Measurements from ENCODE around the gene GRIN2A.

GRIN2A gene

DNA sequence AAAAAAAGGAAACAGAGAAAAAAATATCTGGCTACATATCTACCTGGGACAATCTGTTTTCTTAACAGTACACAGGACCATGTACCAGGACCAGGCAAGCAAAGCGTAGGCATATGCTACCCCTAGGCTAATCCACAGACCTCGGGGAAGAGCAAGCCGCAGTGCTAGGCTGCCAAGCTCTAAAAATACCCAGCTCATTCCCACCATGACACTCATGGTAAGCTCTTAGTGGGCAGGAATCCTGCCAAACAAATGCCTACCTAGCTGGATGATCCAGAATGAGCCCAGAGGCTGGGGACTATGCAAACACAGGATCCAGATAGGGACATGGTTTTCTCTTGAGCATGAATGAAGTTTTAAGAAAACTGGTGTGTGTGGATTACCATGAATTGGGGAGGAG is 95.6 kb downstream of the GRIN2A start:
- H3K27me3 ChIP-seq (replicated peaks; ENCODE audit: insufficient read depth, low read length): no peaks in the 10 kb centered on the region
- H3K4me3 ChIP-seq (ENCODE audit: low read length): no peak overlapping the region
- no peaks in the 10 kb centered on the region for H3K4me1 ChIP-seq (ENCODE audit: low read length)
- H3K79me2 ChIP-seq (ENCODE audit: low read length): no peaks in the 10 kb centered on the region
- no peak overlapping the region for H3K4me2 ChIP-seq (ENCODE audit: low read depth, low read length)
- H3K9me2 ChIP-seq (replicated peaks; ENCODE audit: insufficient read depth, low read length): no peaks in the 10 kb centered on the region
- no peaks in the 10 kb centered on the region for H3K9me3 ChIP-seq (replicated peaks; ENCODE audit: insufficient read depth, low read length)
- no peak overlapping the region for H2AFZ ChIP-seq (ENCODE audit: low read length)
- H4K20me1 ChIP-seq (ENCODE audit: insufficient read depth, low read length): no peaks in the 10 kb centered on the region
- no peak overlapping the region for H3K27ac ChIP-seq (ENCODE audit: low read length)
- DNase-seq: no peak
- TF ChIP-seq EZH2 (optimal IDR thresholded peaks at IDR 0.05; ENCODE audit: low read depth, low read length): no peak
- H3K9ac ChIP-seq (ENCODE audit: low read length): no peak overlapping the region
- no peaks in the 10 kb centered on the region for H3F3A ChIP-seq (ENCODE audit: insufficient read depth, low read length)
- H3K36me3 ChIP-seq (replicated peaks; ENCODE audit: insufficient read depth, low read length): no peaks in the 10 kb centered on the region

DNA sequence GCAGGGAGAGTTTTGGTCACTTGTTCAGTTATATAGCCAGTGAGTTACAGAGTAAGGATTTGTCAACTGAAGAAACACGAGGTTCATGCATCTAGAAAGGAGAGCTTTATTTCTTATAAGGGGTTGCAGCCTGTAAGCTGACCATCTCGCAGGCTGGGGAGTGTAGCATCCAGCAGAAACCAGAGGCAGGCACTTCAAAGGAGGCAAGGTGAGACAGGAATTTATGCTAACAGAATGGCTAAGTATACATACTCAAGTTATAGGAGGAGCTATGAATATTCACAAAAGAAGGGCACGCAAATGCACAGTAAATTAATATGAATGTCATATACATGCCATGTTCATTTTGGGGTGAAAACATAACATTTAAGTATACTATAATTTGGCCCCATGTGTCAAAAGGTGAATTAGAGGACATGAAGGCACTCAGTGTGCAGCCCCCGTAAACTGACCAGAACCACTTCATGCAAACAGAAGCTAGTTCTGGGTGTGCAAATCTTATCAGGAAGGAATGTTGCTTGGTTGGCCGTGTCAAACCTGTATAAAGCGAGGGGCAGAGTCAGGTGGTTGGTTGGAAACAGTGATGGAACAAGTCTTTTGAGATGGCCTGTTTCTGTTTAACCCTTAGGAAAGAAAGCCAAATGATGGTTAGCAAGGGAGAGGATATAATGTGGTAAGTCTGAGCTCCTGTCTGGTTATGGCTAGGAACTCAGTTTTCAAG is 97.0 kb downstream of the GRIN2A start:
- no peaks in the 10 kb centered on the region for H3K79me2 ChIP-seq (ENCODE audit: low read length)
- H3K9ac ChIP-seq (ENCODE audit: low read length): no peak overlapping the region
- no peaks in the 10 kb centered on the region for H3K36me3 ChIP-seq (replicated peaks; ENCODE audit: insufficient read depth, low read length)
- no peaks in the 10 kb centered on the region for H4K20me1 ChIP-seq (ENCODE audit: insufficient read depth, low read length)
- H3K27me3 ChIP-seq (replicated peaks; ENCODE audit: insufficient read depth, low read length): no peaks in the 10 kb centered on the region
- no peaks in the 10 kb centered on the region for H3K9me2 ChIP-seq (replicated peaks; ENCODE audit: insufficient read depth, low read length)
- H3F3A ChIP-seq (ENCODE audit: insufficient read depth, low read length): no peaks in the 10 kb centered on the region
- no peak for TF ChIP-seq EZH2 (optimal IDR thresholded peaks at IDR 0.05; ENCODE audit: low read depth, low read length)
- TF ChIP-seq, protein P1, sequence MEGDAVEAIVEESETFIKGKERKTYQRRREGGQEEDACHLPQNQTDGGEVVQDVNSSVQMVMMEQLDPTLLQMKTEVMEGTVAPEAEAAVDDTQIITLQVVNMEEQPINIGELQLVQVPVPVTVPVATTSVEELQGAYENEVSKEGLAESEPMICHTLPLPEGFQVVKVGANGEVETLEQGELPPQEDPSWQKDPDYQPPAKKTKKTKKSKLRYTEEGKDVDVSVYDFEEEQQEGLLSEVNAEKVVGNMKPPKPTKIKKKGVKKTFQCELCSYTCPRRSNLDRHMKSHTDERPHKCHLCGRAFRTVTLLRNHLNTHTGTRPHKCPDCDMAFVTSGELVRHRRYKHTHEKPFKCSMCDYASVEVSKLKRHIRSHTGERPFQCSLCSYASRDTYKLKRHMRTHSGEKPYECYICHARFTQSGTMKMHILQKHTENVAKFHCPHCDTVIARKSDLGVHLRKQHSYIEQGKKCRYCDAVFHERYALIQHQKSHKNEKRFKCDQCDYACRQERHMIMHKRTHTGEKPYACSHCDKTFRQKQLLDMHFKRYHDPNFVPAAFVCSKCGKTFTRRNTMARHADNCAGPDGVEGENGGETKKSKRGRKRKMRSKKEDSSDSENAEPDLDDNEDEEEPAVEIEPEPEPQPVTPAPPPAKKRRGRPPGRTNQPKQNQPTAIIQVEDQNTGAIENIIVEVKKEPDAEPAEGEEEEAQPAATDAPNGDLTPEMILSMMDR (IDR thresholded peaks at IDR 0.05; ENCODE audit: low read length): no peak
- no peak for TF ChIP-seq EZH2phosphoT487 (IDR thresholded peaks at IDR 0.05; ENCODE audit: low read length)
- H3K4me1 ChIP-seq (ENCODE audit: low read length): no peaks in the 10 kb centered on the region
- no peak overlapping the region for H3K4me3 ChIP-seq (ENCODE audit: low read length)
- no peaks in the 10 kb centered on the region for H3K9me3 ChIP-seq (replicated peaks; ENCODE audit: insufficient read depth, low read length)
- H3K4me2 ChIP-seq (ENCODE audit: low read depth, low read length): no peak overlapping the region
- no peak overlapping the region for H2AFZ ChIP-seq (ENCODE audit: low read length)
- no peak overlapping the region for H3K27ac ChIP-seq (ENCODE audit: low read length)
- DNase-seq: no peak

DNA sequence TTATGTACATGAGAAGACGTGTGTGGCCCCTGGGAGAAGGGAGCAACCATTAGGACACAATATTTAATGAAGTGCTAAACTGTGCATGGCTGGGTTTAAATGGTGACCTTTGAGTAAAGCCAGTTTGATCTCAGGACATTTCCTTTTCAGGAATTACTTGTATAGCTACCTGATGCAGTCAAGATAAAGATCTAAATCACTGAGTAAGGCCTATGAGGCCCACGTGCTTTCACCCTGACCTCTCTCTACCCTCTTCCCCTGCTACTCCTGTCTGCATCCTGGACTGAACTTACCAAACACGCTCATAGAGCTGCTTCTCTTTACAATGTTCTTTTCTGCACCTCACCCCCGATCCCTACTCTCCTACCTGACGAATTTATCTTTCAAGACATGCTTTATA is 98.9 kb downstream of the GRIN2A start:
- H3K9me3 ChIP-seq (replicated peaks; ENCODE audit: insufficient read depth, low read length): no peaks in the 10 kb centered on the region
- H3F3A ChIP-seq (ENCODE audit: insufficient read depth, low read length): no peaks in the 10 kb centered on the region
- H2AFZ ChIP-seq (ENCODE audit: low read length): no peak overlapping the region
- no peaks in the 10 kb centered on the region for H4K20me1 ChIP-seq (ENCODE audit: insufficient read depth, low read length)
- no peaks in the 10 kb centered on the region for H3K9me2 ChIP-seq (replicated peaks; ENCODE audit: insufficient read depth, low read length)
- no peak overlapping the region for H3K27ac ChIP-seq (ENCODE audit: low read length)
- H3K4me2 ChIP-seq (ENCODE audit: low read depth, low read length): no peak overlapping the region
- TF ChIP-seq, protein P1 (IDR thresholded peaks at IDR 0.05; ENCODE audit: low read length): no peak
- no peak for TF ChIP-seq EZH2phosphoT487 (IDR thresholded peaks at IDR 0.05; ENCODE audit: low read length)
- no peak for TF ChIP-seq EZH2 (optimal IDR thresholded peaks at IDR 0.05; ENCODE audit: low read depth, low read length)
- H3K27me3 ChIP-seq (replicated peaks; ENCODE audit: insufficient read depth, low read length): no peaks in the 10 kb centered on the region
- H3K36me3 ChIP-seq (replicated peaks; ENCODE audit: insufficient read depth, low read length): no peaks in the 10 kb centered on the region
- no peaks in the 10 kb centered on the region for H3K79me2 ChIP-seq (ENCODE audit: low read length)
- no peak overlapping the region for H3K9ac ChIP-seq (ENCODE audit: low read length)
- no peaks in the 10 kb centered on the region for H3K4me1 ChIP-seq (ENCODE audit: low read length)
- H3K4me3 ChIP-seq (ENCODE audit: low read length): no peak overlapping the region
- no peak for DNase-seq

DNA sequence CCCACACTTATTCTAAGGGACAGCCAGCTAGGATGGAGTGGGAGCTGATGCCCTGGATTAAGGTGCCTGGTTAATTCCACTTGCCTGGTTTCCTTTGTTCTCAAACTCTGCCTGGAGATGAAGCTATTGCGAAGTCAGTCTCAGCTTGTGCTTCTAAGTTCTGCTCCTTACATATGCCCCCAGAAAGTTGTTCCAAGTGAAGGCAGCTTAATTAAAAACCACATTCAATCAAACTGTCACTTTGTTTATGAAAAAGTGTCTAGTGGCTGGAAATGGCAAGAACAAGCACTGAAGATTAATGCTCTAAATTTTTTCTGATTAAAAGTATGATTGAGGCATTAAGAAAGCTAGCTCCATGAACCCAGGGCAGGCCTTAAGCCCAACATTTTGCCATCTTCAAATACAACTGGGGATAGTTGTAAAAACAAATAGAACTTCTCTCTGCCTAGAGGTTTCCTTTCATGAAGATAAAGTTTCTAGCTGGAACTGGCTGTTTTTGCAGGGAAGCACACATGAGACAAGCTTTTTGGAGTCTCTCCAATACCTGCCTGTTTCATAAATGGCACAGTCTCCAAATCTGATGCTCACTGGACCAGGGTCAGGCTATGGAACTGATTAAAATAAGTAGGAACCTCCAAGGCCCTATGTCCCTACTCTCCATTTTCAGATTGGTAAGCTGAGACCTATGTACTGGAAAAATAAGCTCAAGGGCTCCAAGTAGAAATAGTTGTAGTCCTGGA is 100.9 kb downstream of the GRIN2A start:
- Histone ChIP-seq H3K27me3 (replicated peaks; ENCODE audit: insufficient read depth, low read length) (no peaks in the 10 kb centered on the region), H2AFZ (ENCODE audit: low read length) (no peak overlapping the region), H3K36me3 (replicated peaks; ENCODE audit: insufficient read depth, low read length) (no peaks in the 10 kb centered on the region), H4K20me1 (ENCODE audit: insufficient read depth, low read length) (no peaks in the 10 kb centered on the region), H3K9me3 (replicated peaks; ENCODE audit: insufficient read depth, low read length) (no peaks in the 10 kb centered on the region), H3K27ac (ENCODE audit: low read length) (no peak overlapping the region), H3K9ac (ENCODE audit: low read length) (no peak overlapping the region), H3F3A (ENCODE audit: insufficient read depth, low read length) (no peaks in the 10 kb centered on the region), H3K4me2 (ENCODE audit: low read depth, low read length) (no peak overlapping the region), H3K79me2 (ENCODE audit: low read length) (no peaks in the 10 kb centered on the region), H3K9me2 (replicated peaks; ENCODE audit: insufficient read depth, low read length) (no peaks in the 10 kb centered on the region), H3K4me3 (ENCODE audit: low read length) (no peak overlapping the region), H3K4me1 (ENCODE audit: low read length) (no peaks in the 10 kb centered on the region)
- no peak for TF ChIP-seq EZH2 (optimal IDR thresholded peaks at IDR 0.05; ENCODE audit: low read depth, low read length)
- TF ChIP-seq, protein P1 (IDR thresholded peaks at IDR 0.05; ENCODE audit: low read length): no peak
- TF ChIP-seq EZH2phosphoT487 (IDR thresholded peaks at IDR 0.05; ENCODE audit: low read length): no peak
- DNase-seq: no peak
